Smooth muscle cell (in vitro differentiated cells): ENCODE results near the gene CLIC3. TPM values are rescaled to one million over a fixed set of nuclear protein-coding genes. Genes with fewer than 3 reads are reported as not detected.

ENCODE experiments used
- DNase-seq: peaks from one replicate; lab custom pipeline; 2025; ENCODE audit not compliant: unreplicated experiment; lab: John Stamatoyannopoulos, UW
- H2AFZ ChIP-seq: fragments of 200-600 bp; sonication (generic); 2 replicates; pipeline ENCODE4 v1.6.0; 2016; ENCODE audit warnings: antibody characterized with exemption, low read depth, mild to moderate bottlenecking
- H3F3A ChIP-seq: fragments of 200-600 bp; sonication (generic); 2 replicates; pipeline ENCODE4 v1.6.0; 2017; ENCODE audit warnings: antibody characterized with exemption, low read depth
- H3K27ac ChIP-seq: fragments of 200-600 bp; sonication (generic); 2 replicates; pipeline ENCODE4 v1.5.1; 2016; ENCODE audit warnings: low read depth, mild to moderate bottlenecking
- H3K27me3 ChIP-seq: fragments of 200-600 bp; sonication (generic); 2 replicates; pipeline ENCODE4 v1.6.1; 2016; ENCODE audit warnings: low read depth, mild to moderate bottlenecking
- H3K36me3 ChIP-seq: fragments of 200-600 bp; sonication (generic); 2 replicates; pipeline ENCODE4 v1.5.1; 2016; ENCODE audit warnings: low read depth
- H3K4me1 ChIP-seq: fragments of 200-600 bp; sonication (generic); 2 replicates; pipeline ENCODE4 v1.5.1; 2016; ENCODE audit warnings: low read depth
- H3K4me2 ChIP-seq: fragments of 200-600 bp; sonication (generic); 2 replicates; pipeline ENCODE4 v1.6.0; 2016; ENCODE audit warnings: mild to moderate bottlenecking
- H3K4me3 ChIP-seq: fragments of 200-600 bp; sonication (generic); 2 replicates; pipeline ENCODE4 v1.5.1; 2016; ENCODE audit warnings: mild to moderate bottlenecking
- H3K79me2 ChIP-seq: fragments of 200-600 bp; sonication (generic); 2 replicates; pipeline ENCODE4 v1.6.0; 2016; ENCODE audit warnings: low read depth, mild to moderate bottlenecking
- H3K9ac ChIP-seq: fragments of 200-600 bp; sonication (generic); 2 replicates; pipeline ENCODE4 v1.6.0; 2016; ENCODE audit warnings: low read depth
- H3K9me3 ChIP-seq: fragments of 200-600 bp; sonication (generic); replicated peaks from 2 replicates; pipeline ENCODE4 v1.5.1; 2016; ENCODE audit warnings: low read depth
- H4K20me1 ChIP-seq: fragments of 200-600 bp; sonication (generic); 2 replicates; pipeline ENCODE4 v1.6.0; 2016; ENCODE audit warnings: low read depth
- CTCF ChIP-seq: fragments of 200-600 bp; sonication (generic); IDR thresholded peaks from 2 replicates; pipeline ENCODE4 v1.5.1; 2017; ENCODE audit warnings: borderline replicate concordance, mild to moderate bottlenecking, antibody characterized with exemption; ENCODE audit not compliant: insufficient read depth, poor library complexity, severe bottlenecking
- WGBS: methylation state at CpG from one replicate; pipeline ENCODE4 v1.1.7; 2016; ENCODE audit warnings: low lambda C conversion rate; 5-methylcytosine and 5-hydroxymethylcytosine counted together
- polyA plus RNA-seq: library from polyadenylated mRNA; unstranded; fragments of >200 nt; fragmentation: Nextera tagmentation; extraction: Ambion mirVana; gene quantifications from 2 replicates; pipeline ENCODE4 v1.2.1, GENCODE V29; 2016
- total RNA-seq: library from RNA; depleted of rRNA; stranded (reverse); fragments of >200 nt; gene quantifications from 2 replicates; pipeline ENCODE4 v1.2.3, GENCODE V29; 2014

Gene CLIC3
- total and polyA plus RNA-seq, 2 experiments from 2014 or later, result 36.8 to 43.9 TPM

GRCh38 chr9:136985853-136986252, 10.5 kb downstream of the CLIC3 start:
- Histone ChIP-seq H3K4me2 (peak overlapping the region; percentile 61), H3K4me1 (no peaks in the 10 kb centered on the region), H3K4me3 (no peak overlapping the region), H3F3A (no peaks in the 10 kb centered on the region), H4K20me1 (no peaks in the 10 kb centered on the region), H3K9ac (no peak overlapping the region), H3K79me2 (no peaks in the 10 kb centered on the region), H2AFZ (no peak overlapping the region), H3K36me3 (no peaks in the 10 kb centered on the region), H3K27ac (no peak overlapping the region), H3K27me3 (peaks cover 29% of the 10 kb centered on the region), H3K9me3 (no peaks in the 10 kb centered on the region)
- no peak for DNase-seq
- TF ChIP-seq CTCF, result no peak
- WGBS, result 64% methylated on average over 5 of the region's 33 CpGs

GRCh38 chr9:136985027-136985602, 11.3 kb downstream of the CLIC3 start:
- Histone ChIP-seq H3K27ac (no peak overlapping the region), H4K20me1 (no peaks in the 10 kb centered on the region), H3K36me3 (no peaks in the 10 kb centered on the region), H3K9me3 (no peaks in the 10 kb centered on the region), H3K79me2 (no peaks in the 10 kb centered on the region), H2AFZ (no peak overlapping the region), H3F3A (no peaks in the 10 kb centered on the region), H3K27me3 (peaks cover 29% of the 10 kb centered on the region), H3K4me1 (no peaks in the 10 kb centered on the region), H3K4me3 (peak overlapping the region; percentile 7), H3K9ac (no peak overlapping the region), H3K4me2 (peak overlapping the region; percentile 61)
- TF ChIP-seq CTCF, result no peak
- 25% methylated on average over 18 of the region's 48 CpGs for WGBS
- DNase-seq, result no peak

GRCh38 chr9:136984464-136985026, 11.8 kb downstream of the CLIC3 start:
- Histone ChIP-seq H3K27ac (no peak overlapping the region), H3K4me2 (peak overlapping the region; percentile 61), H3F3A (no peaks in the 10 kb centered on the region), H3K36me3 (no peaks in the 10 kb centered on the region), H4K20me1 (peaks cover 2% of the 10 kb centered on the region), H2AFZ (no peak overlapping the region), H3K4me1 (no peaks in the 10 kb centered on the region), H3K9ac (no peak overlapping the region), H3K9me3 (no peaks in the 10 kb centered on the region), H3K79me2 (no peaks in the 10 kb centered on the region), H3K4me3 (no peak overlapping the region), H3K27me3 (peaks cover 29% of the 10 kb centered on the region)
- no peak for DNase-seq
- no peak for TF ChIP-seq CTCF
- 85% methylated on average over 18 of the region's 29 CpGs for WGBS

GRCh38 chr9:136983656-136984314, 12.6 kb downstream of the CLIC3 start:
- H3K4me1 ChIP-seq, result no peaks in the 10 kb centered on the region
- peaks cover 9% of the 10 kb centered on the region for H4K20me1 ChIP-seq
- no peaks in the 10 kb centered on the region for H3K79me2 ChIP-seq
- H3K27ac ChIP-seq, result no peak overlapping the region
- H3F3A ChIP-seq, result no peaks in the 10 kb centered on the region
- no peak overlapping the region for H3K9ac ChIP-seq
- 83% methylated on average over 11 of the region's 11 CpGs for WGBS
- no peaks in the 10 kb centered on the region for H3K36me3 ChIP-seq
- no peak for TF ChIP-seq CTCF
- H3K4me3 ChIP-seq, result no peak overlapping the region
- H3K4me2 ChIP-seq, result no peak overlapping the region
- peaks cover 29% of the 10 kb centered on the region for H3K27me3 ChIP-seq
- DNase-seq, result no peak
- no peak overlapping the region for H2AFZ ChIP-seq
- H3K9me3 ChIP-seq, result no peaks in the 10 kb centered on the region
